ENCODE results near the gene MICALL2. TPM values are rescaled to one million over a fixed set of nuclear protein-coding genes. Genes with fewer than 3 reads are reported as not detected.

Gene MICALL2
- total RNA-seq, result 20.7 and 31.0 TPM in 2 replicates

GRCh38 chr7:1458683-1459511 lies at the start of gene MICALL2:
Gene MICALL2 (minus strand): TSS chr7:1459470. CDS start chr7:1459326, 144 bp downstream.

GRCh38 chr7:1503816-1504775 lies 44.8 kb upstream of the MICALL2 start, which contains the start of gene INTS1:
Gene INTS1 (minus strand): TSS chr7:1504389. CDS start chr7:1503960, 429 bp downstream.

Other genes with a start within 250 kb of the MICALL2 start
- not detected in 2 replicates for gene UNCX, start 226.6 kb downstream of the MICALL2 start, total RNA-seq
- 80.8 and 85.8 TPM in 2 replicates for gene INTS1, start 44.9 kb upstream of the MICALL2 start, total RNA-seq
- gene MAFK, start 71.2 kb upstream of the MICALL2 start, total RNA-seq, result 17.4 and 19.3 TPM in 2 replicates
- gene TMEM184A, start 96.7 kb upstream of the MICALL2 start, total RNA-seq, result 23.9 and 24.3 TPM in 2 replicates
- gene PSMG3, start 110.6 kb upstream of the MICALL2 start, total RNA-seq, result 59.9 and 61.9 TPM in 2 replicates
- gene ELFN1, start 210.8 kb upstream of the MICALL2 start, total RNA-seq, result 0.07 and 0.14 TPM in 2 replicates